Loucy (cell line): ENCODE results near the gene XRCC4.

Experiments
- H2AFZ ChIP-seq: fragments of 200-600 bp; sonication (generic); 2 replicates; pipeline ENCODE4 v1.6.0; 2016; ENCODE audit warnings: antibody characterized with exemption, mild to moderate bottlenecking, low read length, moderate library complexity
- H3F3A ChIP-seq: fragments of 200-600 bp; 2 replicates; pipeline ENCODE4 v1.6.0; 2016; ENCODE audit warnings: antibody characterized with exemption, low read depth, mild to moderate bottlenecking
- H3K27me3 ChIP-seq: fragments of 200-600 bp; sonication (generic); 2 replicates; pipeline ENCODE4 v1.6.1; 2014; ENCODE audit warnings: low read length, mild to moderate bottlenecking; ENCODE audit not compliant: insufficient read depth, poor library complexity, severe bottlenecking
- H3K36me3 ChIP-seq: fragments of 200-600 bp; sonication (generic); 2 replicates; pipeline ENCODE4 v1.6.1; 2016; ENCODE audit warnings: low read length; ENCODE audit not compliant: insufficient read depth
- H3K4me1 ChIP-seq: fragments of 200-600 bp; sonication (generic); 2 replicates; pipeline ENCODE4 v1.5.1; 2014; ENCODE audit warnings: low read length, mild to moderate bottlenecking; ENCODE audit not compliant: insufficient read depth, poor library complexity, severe bottlenecking
- H3K4me2 ChIP-seq: fragments of 200-600 bp; sonication (generic); 2 replicates; pipeline ENCODE4 v1.6.0; 2014; ENCODE audit warnings: antibody characterized with exemption, low read length, low read depth, mild to moderate bottlenecking; ENCODE audit not compliant: poor library complexity, severe bottlenecking
- H3K4me3 ChIP-seq: fragments of 200-600 bp; sonication (generic); 2 replicates; pipeline ENCODE4 v1.5.1; 2014; ENCODE audit warnings: low read length, mild to moderate bottlenecking, mixed read lengths; ENCODE audit not compliant: poor library complexity, severe bottlenecking
- H3K79me2 ChIP-seq: fragments of 200-600 bp; sonication (generic); 2 replicates; pipeline ENCODE4 v1.6.1; 2014; ENCODE audit warnings: low read length; ENCODE audit not compliant: insufficient read depth
- H3K9ac ChIP-seq: fragments of 200-600 bp; sonication (generic); 2 replicates; pipeline ENCODE4 v1.6.0; 2014; ENCODE audit warnings: mild to moderate bottlenecking, low read depth, low read length, moderate library complexity; ENCODE audit not compliant: poor library complexity, severe bottlenecking
- H3K9me2 ChIP-seq: fragments of 200-600 bp; sonication (generic); replicated peaks from 2 replicates; pipeline ENCODE4 v1.6.1; 2016; ENCODE audit warnings: low read depth, low read length, mixed read lengths
- H3K9me3 ChIP-seq: fragments of 200-600 bp; sonication (generic); 2 replicates; pipeline ENCODE4 v1.6.1; 2014; ENCODE audit warnings: mild to moderate bottlenecking, antibody characterized with exemption, low read length, low read depth; ENCODE audit not compliant: insufficient read depth
- H4K20me1 ChIP-seq: fragments of 200-600 bp; sonication (generic); 2 replicates; pipeline ENCODE4 v1.6.0; 2014; ENCODE audit warnings: antibody characterized with exemption, low read length, mild to moderate bottlenecking; ENCODE audit not compliant: insufficient read depth, poor library complexity, severe bottlenecking
- CTCF ChIP-seq: fragments of 200-600 bp; sonication (generic); conservative IDR thresholded peaks from 2 replicates; pipeline ENCODE4 v1.5.1; 2014; ENCODE audit warnings: mild to moderate bottlenecking, antibody characterized with exemption, low read length
- EZH2phosphoT487 ChIP-seq: fragments of 200-600 bp; IDR thresholded peaks from 2 replicates; pipeline ENCODE4 v1.6.1; 2018; ENCODE audit warnings: antibody characterized with exemption, mild to moderate bottlenecking, moderate library complexity, borderline replicate concordance

The XRCC4 gene

GRCh38 chr5:83096660-83097339 is 19.5 kb downstream of the XRCC4 start:
- Histone ChIP-seq H3K9me3 (peaks cover 13% of the 10 kb centered on the region; the same call in 1 of the 2 replicates), H3K36me3 (no peaks in the 10 kb centered on the region; the same call in 1 of the 2 replicates), H3K9ac (no peak overlapping the region), H3K4me2 (no peak overlapping the region), H3K4me1 (peaks cover 17% of the 10 kb centered on the region), H3K27me3 (no peaks in the 10 kb centered on the region), H3K9me2 (no peaks in the 10 kb centered on the region), H4K20me1 (no peaks in the 10 kb centered on the region), H3F3A (peaks cover 7% of the 10 kb centered on the region; the same call in 1 of the 2 replicates), H3K4me3 (no peak overlapping the region), H3K79me2 (peaks cover 5% of the 10 kb centered on the region; the same call in 1 of the 2 replicates), H2AFZ (no peak overlapping the region)
- TF ChIP-seq EZH2phosphoT487 (no peak), CTCF (no peak)

- peaks cover 13% of the 10 kb centered on the region; the same call in 1 of the 2 replicates for H3K9me3 ChIP-seq
- H2AFZ ChIP-seq = no peak overlapping the region
- H3K79me2 ChIP-seq = peaks cover 5% of the 10 kb centered on the region; the same call in 1 of the 2 replicates
- H3K9ac ChIP-seq = no peak overlapping the region
- peaks cover 11% of the 10 kb centered on the region for H3K4me1 ChIP-seq
- no peaks in the 10 kb centered on the region for H3K27me3 ChIP-seq
- no peak for TF ChIP-seq CTCF
- no peaks in the 10 kb centered on the region for H4K20me1 ChIP-seq
- no peak overlapping the region for H3K4me2 ChIP-seq
- H3K4me3 ChIP-seq = no peak overlapping the region
- H3F3A ChIP-seq = peaks cover 5% of the 10 kb centered on the region; the same call in 1 of the 2 replicates
- H3K9me2 ChIP-seq = no peaks in the 10 kb centered on the region
- H3K36me3 ChIP-seq = no peaks in the 10 kb centered on the region; the same call in 1 of the 2 replicates
Measured at GRCh38 chr5:83097689-83098231, 20.4 kb downstream of the XRCC4 start.

- Histone ChIP-seq H3K36me3 (no peaks in the 10 kb centered on the region; the same call in 1 of the 2 replicates), H3K9me3 (peaks cover under 1% of the 10 kb centered on the region; the same call in 1 of the 2 replicates), H3K27me3 (no peaks in the 10 kb centered on the region), H2AFZ (no peak overlapping the region), H3K9ac (no peak overlapping the region), H3K4me1 (peaks cover 11% of the 10 kb centered on the region), H3K4me3 (no peak overlapping the region), H3K9me2 (no peaks in the 10 kb centered on the region), H3K79me2 (peaks cover 5% of the 10 kb centered on the region; the same call in 1 of the 2 replicates), H3K4me2 (no peak overlapping the region), H3F3A (no peaks in the 10 kb centered on the region), H4K20me1 (no peaks in the 10 kb centered on the region)
- TF ChIP-seq EZH2phosphoT487 (no peak), CTCF (no peak)
Measured at GRCh38 chr5:83099001-83099400, 21.7 kb downstream of the XRCC4 start.
